ENCODE results near the gene ATG3. TPM values are rescaled to one million over a fixed set of nuclear protein-coding genes. Genes with fewer than 3 reads are reported as not detected.

Gene ATG3
- total RNA-seq, 1 experiment from 2014 or later: 60.1 TPM

- no peak for TF ChIP-seq PREB (CRISPR knock-in tag; IDR thresholded peaks at IDR 0.05; ENCODE audit: borderline replicate concordance)
- no peak for TF ChIP-seq HMGA2 (CRISPR knock-in tag; IDR thresholded peaks at IDR 0.05)
- peak; percentile 3; the same call in 1 of the 2 replicates for TF ChIP-seq TP53 (CRISPR knock-in tag; IDR thresholded peaks at IDR 0.05)
- no peak for TF ChIP-seq RELA (CRISPR knock-in tag; IDR thresholded peaks at IDR 0.05; ENCODE audit: borderline replicate concordance)
- no peak; the same call in 1 of the 2 replicates for TF ChIP-seq CDX4 (CRISPR knock-in tag; IDR thresholded peaks at IDR 0.05; ENCODE audit: borderline replicate concordance)
- TF ChIP-seq GRHL2 (CRISPR knock-in tag; IDR thresholded peaks at IDR 0.05; ENCODE audit: insufficient replicate concordance, severe bottlenecking): no peak
- TF ChIP-seq ZNF416 (CRISPR knock-in tag; IDR thresholded peaks at IDR 0.05): no peak
- TF ChIP-seq ATF3 (CRISPR knock-in tag; conservative IDR thresholded peaks at IDR 0.05): no peak
- no peak for TF ChIP-seq MXD4 (CRISPR knock-in tag; IDR thresholded peaks at IDR 0.05; ENCODE audit: borderline replicate concordance)
- TF ChIP-seq MLX (CRISPR knock-in tag; IDR thresholded peaks at IDR 0.05): no peak
- TF ChIP-seq PRDM15 (CRISPR knock-in tag; IDR thresholded peaks at IDR 0.05): 0 out of 2 replicates have a peak, but pooled peaks have one; percentile 53
- no peak for TF ChIP-seq TCF7 (CRISPR knock-in tag; IDR thresholded peaks at IDR 0.05; ENCODE audit: low read depth)
- TF ChIP-seq TEAD4 (CRISPR knock-in tag; IDR thresholded peaks at IDR 0.05): no peak
Observed at GRCh38 chr3:112561734-112562529, at the start of gene ATG3, which contains the start of gene SLC35A5 (continued).

GRCh38 chr3:112610121-112610520 lies 48.4 kb upstream of the ATG3 start:
- Mint-ChIP-seq H3K9me3 (0 out of 2 replicates have a peak, but pooled peaks cover 3% of the 10 kb centered on the region), H3K36me3 (no peaks in the 10 kb centered on the region), H3K4me1 (peaks cover 12% of the 10 kb centered on the region), H3K27ac (no peak overlapping the region), H3K27me3 (ENCODE audit: low read depth) (no peaks in the 10 kb centered on the region), H3K4me3 (no peak overlapping the region)
- ChIA-PET CTCF (no interaction called here), POLR2A (no interaction called here)
- no peak for ATAC-seq
- no peak for DNase-seq (ENCODE audit: low spot score)
- TF ChIP-seq JUN (CRISPR knock-in tag; IDR thresholded peaks at IDR 0.05): no peak
- TF ChIP-seq GTF2I (CRISPR knock-in tag; conservative IDR thresholded peaks at IDR 0.05): no peak
- TF ChIP-seq IRF1 (CRISPR knock-in tag; IDR thresholded peaks at IDR 0.05): no peak
- no peak for TF ChIP-seq FOXP1 (CRISPR knock-in tag; IDR thresholded peaks at IDR 0.05; ENCODE audit: borderline replicate concordance)
- TF ChIP-seq FOXJ3 (CRISPR knock-in tag; IDR thresholded peaks at IDR 0.05; ENCODE audit: borderline replicate concordance): no peak
- no peak for TF ChIP-seq PREB (CRISPR knock-in tag; IDR thresholded peaks at IDR 0.05; ENCODE audit: borderline replicate concordance)
- TF ChIP-seq RELA (CRISPR knock-in tag; IDR thresholded peaks at IDR 0.05; ENCODE audit: borderline replicate concordance): no peak
- no peak for TF ChIP-seq PRDM15 (CRISPR knock-in tag; IDR thresholded peaks at IDR 0.05)
- TF ChIP-seq E2F4 (CRISPR knock-in tag; IDR thresholded peaks at IDR 0.05; ENCODE audit: borderline replicate concordance, low read depth): no peak
- no peak for TF ChIP-seq PRRX2 (CRISPR knock-in tag; IDR thresholded peaks at IDR 0.05)
